Kidney tubule cell (primary cell): ENCODE results near the gene SHB.
A peak's percentile ranks its signal among the peaks of the same experiment; 100 is the strongest.
"Not testable (repeated sequence)": the region's sequence is repeated elsewhere in the genome, so short reads cannot be mapped to it uniquely, and the experiment has no call there.

Experiments used
- DNase-seq: peaks from one replicate; pipeline ENCODE4 v3.0.0-alpha.2; 2018; ENCODE audit warnings: low spot score

The SHB gene

DNA sequence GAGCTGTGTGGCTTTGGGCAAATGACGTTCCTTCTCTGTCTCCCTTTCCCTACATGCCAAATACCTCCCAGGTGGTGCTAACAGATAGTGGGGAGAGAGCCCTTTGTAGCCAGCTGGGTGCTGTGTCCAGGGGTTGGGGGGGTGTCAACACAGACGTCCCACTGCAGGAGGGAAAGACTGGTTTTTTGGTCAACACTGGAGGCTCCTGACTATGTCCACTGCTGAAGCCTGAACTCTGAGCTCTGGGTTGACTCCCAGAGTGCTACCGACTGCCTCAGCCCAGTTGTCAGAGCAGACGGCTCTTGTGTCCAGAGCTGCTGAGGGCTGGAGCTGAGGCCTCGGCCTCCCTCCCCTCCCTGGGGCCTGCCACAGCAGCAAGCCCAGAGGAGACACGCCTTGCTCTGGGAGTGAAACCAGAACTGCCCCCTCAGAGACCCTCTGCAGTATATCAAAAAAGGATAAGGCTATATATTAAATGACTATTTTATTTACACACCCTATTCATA lies 150.3 kb downstream of the SHB start:
- no peak for DNase-seq

DNA sequence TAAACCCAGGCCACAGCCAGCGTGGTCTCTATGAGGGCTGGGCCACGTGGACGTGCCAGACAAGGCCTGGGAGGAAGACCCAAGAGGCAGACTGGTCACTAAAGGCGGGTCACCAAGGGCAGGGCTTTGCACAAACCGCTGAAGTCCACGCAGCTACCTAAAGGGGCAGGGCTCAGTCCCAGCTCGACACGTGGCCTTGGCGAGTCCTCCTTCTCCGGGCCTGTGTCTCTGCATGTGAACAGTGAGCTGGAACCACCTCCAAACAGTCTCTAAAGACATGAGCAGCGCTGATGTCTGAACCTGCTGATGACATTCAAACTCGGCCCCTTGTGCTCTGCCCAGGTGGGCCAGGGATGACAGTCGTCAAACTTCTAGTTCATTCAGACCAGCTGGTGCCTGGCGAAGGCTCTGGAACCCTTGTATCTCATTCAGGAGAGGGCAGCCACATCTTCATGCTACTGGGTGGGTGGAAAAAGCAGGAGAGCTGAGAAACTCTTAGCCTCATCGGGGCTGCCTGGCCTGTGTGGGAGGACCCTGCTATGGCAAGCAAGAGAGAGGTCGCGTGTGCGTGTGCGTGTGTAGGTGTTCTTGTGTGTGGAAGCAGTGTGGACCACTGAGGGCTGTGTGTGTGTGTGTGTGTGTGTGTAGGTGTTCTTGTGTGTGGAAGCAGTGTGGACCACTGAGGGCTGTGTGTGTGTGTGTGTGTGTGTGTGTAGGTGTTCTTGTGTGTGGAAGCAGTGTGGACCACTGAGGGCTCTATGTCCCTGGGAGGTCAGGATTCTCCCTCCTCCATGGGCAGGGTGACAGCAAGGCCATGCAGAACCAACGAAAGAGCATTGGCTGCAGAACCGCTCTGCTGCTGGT lies 151.0 kb downstream of the SHB start:
- no peak for DNase-seq

DNA sequence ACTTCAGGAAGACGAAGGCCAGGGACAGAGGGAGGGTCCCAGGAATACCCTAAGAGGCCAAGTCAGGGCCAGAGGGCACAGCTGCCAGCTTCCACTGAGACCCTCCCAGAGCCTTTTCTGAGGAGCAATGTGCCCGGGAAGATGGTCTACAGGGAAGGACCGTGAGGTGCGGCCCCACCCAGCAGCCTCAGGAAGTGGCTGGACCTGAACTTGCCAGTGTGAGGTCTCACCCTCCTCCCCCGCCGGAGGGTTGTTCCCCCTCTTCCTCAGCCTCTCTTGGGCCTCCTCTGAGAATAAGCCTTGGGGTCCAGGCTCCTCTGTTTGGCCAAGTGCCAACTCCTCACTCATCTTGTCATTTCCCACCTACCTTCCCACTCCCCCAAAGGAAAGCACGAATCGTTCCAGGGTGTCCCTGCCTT lies 151.7 kb downstream of the SHB start:
- no peak for DNase-seq

DNA sequence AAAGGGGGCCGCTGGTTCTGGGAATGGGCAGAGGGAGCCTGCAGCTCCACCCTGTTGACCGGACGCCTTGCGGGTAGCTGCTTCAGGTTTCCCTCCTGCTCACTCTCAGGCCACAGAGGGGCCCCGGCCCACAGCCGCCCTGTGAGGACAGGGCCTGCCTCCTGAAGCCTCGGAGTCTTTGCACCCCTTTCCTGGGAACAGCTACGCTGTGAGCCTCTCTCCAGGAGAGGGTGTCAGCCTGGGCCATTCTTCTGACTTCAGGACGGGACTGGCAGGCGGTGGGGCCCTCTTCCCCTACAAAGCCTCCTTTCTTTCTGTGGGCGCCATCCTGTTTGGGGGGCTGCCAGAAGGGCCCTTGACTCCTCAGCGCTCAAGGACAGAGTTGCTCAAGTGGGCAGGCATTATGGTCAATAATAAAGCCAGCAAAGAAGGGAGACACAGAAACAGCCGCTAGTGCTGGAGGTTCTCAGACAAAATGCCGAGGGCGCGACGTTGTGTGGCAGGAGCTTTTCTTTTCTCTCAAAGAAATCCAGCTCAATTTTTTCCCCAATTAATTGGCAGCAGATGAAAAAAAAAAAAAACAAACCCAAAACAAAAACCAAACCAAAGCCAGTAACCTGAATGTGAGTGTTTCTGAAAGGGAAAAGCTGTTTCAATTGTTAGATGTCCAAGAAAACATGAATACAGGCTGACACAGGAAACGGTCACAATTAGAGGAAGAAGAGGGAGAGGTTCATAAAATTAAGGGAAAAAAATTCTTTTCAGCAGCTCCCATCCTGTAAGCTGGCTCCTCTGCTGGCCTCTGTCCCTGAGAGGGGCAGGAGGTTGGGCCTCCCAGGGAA lies 152.3 kb downstream of the SHB start:
- DNase-seq = no peak

DNA sequence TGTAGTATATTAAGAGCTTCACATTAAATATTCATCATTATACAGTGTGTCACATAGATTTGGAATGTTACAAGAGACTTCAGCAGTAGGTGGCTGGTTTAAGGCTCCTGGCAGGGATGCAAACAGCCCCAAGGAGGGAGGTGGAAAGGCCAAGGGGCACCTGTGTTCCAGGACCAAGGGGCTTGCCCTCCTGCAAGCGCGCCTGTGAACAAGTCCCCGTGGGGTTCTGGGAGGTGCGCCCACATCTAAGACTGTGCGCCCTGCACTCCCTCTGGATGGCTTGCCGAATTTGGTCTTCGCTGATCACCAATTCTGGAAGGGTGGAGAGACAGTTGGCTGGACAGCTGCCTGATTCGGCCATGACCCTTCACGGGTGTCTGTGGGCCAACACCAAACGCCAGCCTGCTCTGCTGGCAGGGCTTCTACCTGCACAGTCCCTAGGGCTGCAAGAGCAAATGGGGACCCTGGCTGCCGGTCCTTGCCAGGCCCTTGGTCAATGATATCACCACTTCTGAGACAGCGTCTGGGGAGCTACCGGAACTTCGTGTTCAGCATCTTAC lies 153.0 kb downstream of the SHB start:
- no peak for DNase-seq

DNA sequence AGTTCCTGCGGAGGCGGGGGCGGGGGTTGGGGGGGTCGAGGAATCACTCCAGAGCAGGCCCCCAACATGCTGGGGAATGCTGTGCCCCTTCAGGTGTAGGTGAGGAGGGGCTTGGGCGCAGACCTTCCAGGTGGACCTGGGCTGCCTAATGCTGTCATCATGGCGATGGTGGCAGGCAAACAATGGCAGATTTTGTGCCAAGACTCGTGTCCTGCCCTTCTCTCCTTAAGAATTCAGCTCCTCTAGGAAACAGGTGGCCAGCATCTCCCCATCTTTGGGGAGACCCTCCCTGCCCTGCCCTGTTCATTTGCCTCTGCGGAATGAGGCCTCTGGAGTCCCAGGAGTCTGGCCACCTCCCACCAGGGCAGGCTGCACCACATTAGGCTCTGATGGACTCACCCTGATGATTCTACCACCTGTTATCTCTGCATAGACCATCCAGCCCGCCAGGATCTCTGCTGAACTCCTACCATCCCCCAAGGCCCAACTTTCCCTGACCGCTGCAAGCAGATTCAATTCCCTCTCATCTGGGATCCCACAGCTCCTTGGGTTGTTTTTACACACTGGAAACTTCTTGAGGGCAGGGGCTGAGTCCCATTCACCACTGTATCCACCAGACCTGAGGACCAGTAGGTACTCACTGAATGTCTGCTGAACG lies 154.2 kb downstream of the SHB start:
- no peak for DNase-seq

DNA sequence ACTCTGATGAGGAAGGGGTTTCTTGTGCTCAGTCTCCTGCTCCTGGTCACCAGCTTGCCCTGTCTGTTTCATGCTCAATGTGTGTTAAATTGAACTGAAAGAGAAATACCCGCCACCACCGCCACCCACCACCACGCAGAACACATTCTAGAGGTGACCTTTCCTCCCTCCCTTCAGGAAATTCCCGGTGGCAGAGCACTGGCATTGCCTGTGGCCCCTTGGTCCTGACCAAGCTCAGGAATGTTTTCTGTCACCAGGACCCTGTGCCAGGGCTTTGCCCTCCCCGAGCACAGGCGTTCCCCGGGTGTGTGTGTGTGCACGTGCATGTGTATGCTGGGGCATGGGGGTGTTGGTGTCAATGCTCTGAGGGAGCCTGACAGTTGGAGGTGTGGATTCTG lies 154.9 kb downstream of the SHB start:
- no peak for DNase-seq

DNA sequence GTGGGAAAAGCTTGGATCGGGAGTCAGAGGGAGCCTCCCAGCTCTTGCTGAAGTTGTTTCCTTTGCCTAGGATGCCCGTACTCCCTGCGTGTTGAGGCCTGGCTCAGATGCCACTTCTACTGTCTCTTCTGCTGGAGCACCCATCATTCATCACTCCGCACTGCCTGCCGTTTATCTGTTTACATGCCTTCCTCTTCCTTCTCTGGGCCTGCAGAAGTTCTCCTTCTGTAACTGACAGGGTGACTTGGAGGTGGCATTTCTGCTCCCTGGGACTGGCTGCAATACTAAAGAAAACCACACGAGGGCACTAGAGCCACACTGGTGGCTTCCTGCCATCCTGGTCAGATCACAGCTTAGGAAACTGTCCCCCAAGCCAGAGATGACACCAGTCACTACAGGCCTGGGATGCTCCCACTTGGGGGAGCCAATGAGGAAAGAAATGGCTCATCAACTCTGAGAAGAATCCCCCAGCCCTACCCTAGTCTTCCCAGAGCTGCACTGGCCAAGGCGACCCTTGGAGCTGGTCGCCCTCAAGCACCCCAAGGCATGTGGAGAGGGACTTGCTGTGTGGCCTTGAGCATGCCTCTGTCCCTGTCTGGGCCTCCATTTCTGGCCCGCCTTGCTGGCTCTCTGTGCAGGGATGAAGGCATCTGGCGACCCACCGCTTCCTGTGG lies 155.4 kb downstream of the SHB start:
- peak; percentile 82 for DNase-seq

DNA sequence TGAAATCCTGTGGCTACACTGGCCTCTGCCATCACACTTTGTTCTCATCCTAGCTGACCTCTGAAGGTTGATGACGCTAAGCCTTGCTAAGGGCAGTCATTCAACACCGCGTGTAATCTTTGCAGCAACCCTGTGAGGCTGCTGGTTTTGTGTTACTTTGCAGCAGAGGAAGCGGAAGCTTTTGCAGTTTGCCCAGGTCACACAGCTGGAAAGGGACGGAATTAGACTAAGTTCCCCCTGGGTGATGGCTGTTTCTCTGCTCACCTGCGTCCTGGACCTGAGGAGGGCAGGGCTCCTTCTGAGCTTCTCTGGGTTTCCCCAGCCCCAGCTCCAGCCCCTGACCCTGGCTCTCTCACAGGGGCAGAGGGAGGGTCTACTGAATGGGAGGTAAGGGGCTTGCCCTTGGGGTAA lies 157.8 kb downstream of the SHB start:
- no peak for DNase-seq

DNA sequence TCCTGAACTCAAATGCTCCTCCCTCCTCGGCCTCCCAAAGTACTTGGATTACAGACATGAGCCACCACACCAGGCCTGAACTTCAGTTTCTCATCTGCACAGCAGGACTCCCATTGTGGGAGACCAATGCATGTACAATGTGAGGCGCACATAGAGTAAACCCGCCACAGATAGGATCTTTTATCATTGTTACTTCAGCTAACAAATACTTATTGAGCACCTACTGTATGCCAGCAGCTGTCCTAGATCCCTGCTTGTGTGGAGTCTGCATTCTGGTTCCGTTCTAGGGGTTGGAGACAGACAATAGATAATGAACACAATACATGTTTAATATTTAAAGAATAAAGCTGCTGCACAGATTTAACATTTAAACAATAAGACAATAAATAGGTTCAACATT lies 158.8 kb downstream of the SHB start:
- no peak for DNase-seq

DNA sequence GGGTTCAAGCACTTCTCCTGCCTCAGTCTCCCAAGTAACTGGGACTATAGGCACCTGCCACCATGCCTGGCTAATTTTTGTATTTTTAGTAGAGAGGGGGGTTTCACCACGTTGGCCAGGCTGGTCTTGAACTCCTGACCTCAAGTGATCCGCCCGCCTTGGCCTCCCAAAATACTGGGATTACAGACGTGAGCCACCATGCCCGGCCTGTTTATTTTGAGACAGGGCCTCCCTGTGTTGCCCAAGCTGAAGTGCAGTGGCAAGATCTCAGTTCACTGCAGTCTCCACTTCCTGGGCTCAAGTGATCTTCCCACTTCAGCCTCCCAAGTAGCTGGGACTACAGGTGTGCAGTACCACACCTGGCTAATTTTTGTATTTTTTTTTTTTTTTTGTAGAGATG lies 159.2 kb downstream of the SHB start:
- not testable (repeated sequence) for DNase-seq

DNA sequence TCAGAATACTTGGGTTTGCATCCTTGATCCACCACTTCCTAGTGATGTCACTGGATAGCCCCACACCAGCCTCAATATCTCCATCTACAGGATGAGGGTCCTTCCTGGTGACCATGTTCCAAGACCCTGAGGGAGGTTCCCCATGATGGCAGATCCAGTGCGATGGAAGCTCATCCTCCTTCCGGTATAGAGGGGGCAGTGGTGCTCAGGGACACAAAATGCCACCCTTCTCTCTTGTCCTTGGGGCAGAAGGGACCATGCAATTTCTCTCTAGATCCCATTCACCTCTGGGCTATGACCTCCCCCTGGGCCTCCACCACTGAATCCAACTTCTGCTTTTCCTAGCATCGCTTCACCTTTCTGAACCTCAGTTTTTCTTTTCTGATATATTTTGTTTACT lies 159.7 kb downstream of the SHB start:
- DNase-seq = no peak

DNA sequence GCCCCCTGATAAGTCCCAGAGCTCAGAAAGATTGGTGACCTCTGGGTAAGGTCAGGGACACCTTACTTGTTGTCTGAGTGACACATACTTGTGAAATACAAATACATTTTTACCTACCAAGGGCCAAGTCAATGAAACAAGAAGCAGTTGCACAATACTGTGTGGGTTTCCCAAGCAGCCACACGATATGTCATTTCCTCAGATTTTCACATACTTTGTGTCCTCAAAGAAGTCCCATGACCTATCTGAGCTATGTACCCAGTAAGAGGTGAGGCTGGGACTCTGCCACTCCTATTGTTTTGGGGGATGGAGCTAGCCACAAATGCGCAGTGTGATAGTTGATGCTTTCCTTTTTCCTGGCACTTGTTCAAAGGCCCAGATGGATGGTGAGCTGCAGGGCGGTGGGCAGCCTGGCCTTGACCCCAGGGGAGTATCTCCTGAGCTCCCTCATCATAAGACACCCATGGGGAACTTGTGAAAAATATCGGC lies 160.3 kb downstream of the SHB start:
- DNase-seq = peak; percentile 44

DNA sequence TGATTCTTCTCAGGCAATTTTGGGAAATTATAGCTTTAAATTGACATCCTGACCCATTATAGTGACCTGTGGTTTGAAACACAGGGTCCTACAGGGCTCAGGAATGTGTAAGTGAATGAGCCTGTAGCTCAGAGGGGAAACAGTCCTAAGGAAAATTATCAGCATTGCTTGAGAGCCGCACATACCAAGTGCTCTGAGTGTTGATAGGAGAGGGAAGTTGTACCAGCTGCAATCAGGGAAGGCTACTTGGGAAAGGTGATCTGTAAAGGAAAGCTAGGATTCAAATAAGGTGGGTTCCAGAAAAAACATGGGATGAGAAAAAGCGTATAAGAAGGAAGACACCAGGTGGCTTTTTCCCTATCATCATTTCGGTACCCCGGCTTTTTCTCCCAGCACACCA lies 160.7 kb downstream of the SHB start:
- no peak for DNase-seq

DNA sequence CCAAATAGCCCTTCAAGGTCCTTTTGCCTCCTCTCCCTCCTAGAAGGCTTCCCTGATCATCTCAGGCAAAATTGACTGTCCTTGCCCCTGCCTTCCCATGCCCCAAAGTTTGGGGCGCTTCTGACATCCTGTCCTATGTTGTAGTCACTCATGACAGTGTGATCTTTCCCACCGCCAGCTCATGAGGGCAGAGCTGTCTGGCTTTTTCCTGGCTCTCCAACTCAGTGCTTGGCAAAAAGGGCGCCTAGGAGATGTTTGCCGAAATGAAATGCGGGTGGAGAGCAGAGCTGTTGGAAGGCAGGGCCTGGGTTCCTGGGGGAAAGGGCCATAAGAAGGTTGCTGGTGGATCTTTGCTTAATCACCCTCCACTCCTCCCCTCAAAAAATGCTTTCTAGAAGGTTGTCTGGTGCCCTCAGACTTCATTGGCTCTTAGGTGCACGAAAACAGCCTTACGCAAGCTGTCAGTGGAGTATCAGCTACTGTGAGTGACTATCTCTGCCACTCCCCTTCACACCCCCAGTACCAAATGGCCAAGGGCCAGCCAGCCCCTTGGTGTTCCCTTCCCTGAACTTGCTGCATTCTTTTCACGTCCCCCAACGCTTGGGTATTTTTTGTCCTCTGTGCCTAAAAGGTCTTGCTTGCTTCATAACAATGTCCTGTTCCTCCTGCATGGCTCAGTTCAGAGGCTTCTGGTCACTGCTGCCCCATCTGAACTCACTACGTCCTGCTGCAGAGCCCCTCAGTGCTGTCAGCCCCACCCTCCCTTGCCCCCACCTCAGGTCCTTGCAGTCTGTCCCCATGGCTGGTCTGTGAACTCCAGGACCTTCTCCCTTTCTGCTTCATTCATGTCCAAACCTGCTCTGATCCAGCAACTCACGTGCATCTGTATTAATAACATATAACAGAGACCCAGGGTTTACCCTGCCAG lies 162.5 kb downstream of the SHB start:
- no peak for DNase-seq

DNA sequence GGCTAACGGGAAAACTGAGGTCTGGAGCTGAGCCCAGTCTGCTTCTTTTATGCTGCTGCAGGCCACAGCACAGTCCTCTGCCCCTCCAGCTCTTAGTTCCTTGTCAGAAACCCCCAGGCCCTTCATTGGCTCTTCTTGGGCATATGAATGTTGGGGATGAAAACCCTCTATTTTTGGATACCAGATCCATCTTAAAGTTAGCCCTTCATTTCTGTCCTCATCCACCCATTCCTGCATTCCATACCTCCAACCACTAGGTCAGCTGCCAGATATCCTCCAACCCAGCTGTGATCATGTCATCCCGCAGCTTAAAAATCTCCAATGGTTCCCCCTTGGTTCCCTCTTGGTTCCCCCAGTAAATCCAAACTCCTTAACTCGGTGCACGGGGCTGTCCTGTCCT lies 163.3 kb downstream of the SHB start:
- no peak for DNase-seq

DNA sequence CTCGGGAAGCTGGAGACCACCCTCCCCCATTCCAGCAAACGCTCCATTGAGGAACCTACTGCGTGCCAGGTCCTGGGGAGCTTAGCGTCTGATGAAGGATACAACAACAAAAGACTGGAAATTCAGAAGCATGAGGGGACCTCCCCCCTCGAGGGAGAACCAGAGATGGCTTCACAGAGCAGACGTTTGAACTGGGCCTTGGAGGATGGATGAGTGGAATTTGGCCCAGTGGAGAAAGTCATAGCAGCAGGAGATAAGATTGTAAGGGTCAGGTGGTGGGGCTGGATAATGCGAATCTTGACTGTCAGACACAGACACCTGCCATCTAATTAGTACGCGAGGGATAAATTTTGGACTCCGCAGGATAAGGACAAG lies 163.9 kb downstream of the SHB start:
- no peak for DNase-seq

DNA sequence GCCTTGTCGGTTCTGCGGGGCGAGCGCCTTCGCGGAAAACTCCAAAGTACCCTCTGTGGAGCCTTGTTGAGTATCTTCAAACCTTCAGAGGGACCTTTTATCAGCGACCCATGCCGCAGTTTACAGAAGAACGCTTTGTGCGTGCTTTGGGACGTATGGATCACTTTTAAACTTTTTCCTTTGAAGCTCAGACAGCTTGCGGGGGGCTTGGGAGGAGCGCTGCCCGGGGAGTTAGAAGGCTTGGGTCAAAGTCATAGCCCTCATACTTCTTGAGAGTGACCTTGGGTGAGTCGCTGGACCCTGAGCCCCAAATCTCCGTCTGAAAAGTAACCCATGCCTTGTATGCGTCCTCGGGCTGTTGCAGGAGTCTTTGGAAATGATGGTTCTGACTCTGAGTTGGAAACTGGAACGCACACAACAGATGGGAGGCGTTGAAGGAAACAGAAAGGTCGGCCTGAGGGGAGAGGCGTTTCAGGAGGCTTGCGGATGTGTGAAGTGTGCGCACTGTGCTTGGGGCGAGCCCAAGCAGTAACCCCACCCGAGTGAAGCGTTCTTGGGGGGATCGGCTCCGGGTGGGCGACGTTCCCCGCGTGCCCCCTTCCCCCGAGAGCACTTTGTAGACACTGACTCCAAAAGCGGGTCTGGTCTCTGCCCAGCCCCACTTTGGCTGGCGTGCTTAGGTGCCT lies 164.4 kb downstream of the SHB start:
- DNase-seq = peak; percentile 46

DNA sequence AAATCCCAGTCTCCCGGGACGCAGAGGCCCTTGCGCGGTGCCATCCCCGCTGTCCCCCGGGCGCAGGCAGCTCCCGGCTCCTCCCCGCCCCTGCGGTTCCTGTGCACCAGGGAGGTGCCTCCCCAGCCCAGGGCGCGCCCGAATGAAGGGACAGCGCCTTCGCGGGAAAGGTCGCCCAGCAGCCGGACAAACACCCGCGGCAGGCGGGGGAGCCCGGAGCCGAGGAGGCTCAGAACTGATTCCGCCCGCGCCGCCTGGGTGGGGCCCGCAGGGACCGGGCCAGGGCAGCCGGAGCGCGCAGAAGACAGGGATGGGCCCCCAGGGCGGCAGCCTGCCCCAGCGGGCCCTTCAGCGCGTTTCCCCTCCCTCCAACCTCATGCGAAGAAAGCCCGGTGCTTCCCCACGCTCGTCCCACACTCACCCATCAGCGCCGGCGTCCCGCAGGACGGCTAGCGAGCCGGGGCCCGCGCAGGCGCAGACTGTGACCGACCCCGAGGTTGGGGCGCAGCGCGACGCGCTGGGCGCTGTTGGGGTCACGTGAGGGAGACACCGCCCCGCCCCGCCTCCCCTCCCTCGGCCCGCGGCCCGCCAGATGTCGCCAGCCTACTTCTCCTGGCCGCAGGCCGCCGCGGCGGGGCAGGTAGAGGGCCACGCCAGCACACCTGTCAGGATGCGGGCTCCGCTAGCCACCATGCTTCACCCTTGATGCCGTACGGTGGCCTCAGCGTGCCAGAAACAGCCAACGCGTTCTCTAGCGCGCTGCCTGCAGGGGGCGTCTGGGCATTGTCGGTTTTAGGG lies 165.2 kb downstream of the SHB start, which contains the start of gene SLC25A51:
Gene SLC25A51, minus strand, starts transcription at position 481 of the 798 bp plus-strand sequence. CDS start 15,577 bp downstream, outside the sequence.
- peak; percentile 94 for DNase-seq
